Measurements from ENCODE around the gene SLIRP. TPM values are rescaled to one million over a fixed set of nuclear protein-coding genes. Genes with fewer than 3 reads are reported as not detected.

Gene SLIRP
- 114 and 223 TPM in 2 replicates for total RNA-seq

DNA sequence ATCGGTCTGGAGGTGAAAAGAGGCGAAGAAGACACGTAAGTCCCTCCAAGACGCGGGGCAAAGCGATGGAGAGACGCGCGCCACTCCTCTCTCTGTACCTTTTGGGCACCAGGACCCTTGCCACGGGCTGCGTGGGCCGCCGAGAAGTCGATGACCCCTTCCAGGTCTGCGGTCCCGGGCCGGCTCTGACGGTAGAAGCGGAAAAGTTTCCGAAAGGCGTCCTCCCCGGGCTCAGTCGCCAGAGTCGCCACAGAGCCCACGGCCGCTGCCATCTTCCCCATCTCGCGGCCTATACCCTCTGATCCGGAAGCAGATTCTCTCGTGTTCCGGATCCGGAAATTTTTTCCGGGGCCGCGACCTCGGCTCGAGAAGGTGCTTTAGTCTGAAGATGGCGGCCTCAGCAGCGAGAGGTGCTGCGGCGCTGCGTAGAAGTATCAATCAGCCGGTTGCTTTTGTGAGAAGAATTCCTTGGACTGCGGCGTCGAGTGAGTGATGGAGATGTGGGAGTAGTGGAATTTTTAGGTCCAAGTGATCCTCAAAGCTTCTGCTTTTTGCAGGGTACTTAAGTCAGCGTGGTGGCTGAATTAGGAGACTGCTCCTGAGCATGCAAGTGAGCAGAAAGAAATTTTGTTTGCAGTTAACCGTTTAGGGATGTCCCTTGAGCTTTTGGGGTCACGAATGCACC lies at the start of gene SLIRP, which contains the start of gene ALKBH1:
Gene SLIRP, plus strand, starts transcription at position 380 of the 685 bp plus-strand sequence. Its CDS starts 9 bp downstream, at position 389.
Gene ALKBH1, minus strand, starts transcription at position 300 of the 685 bp plus-strand sequence. Its CDS starts 19 bp downstream, at position 281.

GRCh38 chr14:77760381-77761204 lies 52.7 kb downstream of the SLIRP start, which contains the start of gene SNW1:
SNW1 (minus strand) TSS chr14:77761156; CDS start chr14:77761127, 29 bp downstream.

Other genes with a start within 250 kb of the SLIRP start
- 0.19 and 3.1 TPM in 2 replicates for gene ISM2, start 209.3 kb upstream of the SLIRP start, total RNA-seq
- gene SPTLC2, start 91.5 kb upstream of the SLIRP start, total RNA-seq: 30.7 and 46.2 TPM in 2 replicates
- 8.7 and 9.8 TPM in 2 replicates for gene ALKBH1, start 80 bp upstream of the SLIRP start, total RNA-seq
- gene SNW1, start 53.1 kb downstream of the SLIRP start, total RNA-seq: 43.7 and 60.4 TPM in 2 replicates
- gene ADCK1, start 92.0 kb downstream of the SLIRP start, total RNA-seq: 2.9 and 5.4 TPM in 2 replicates